K562 (cell line): Measurements from ENCODE around the gene NPAS3. TPM values are rescaled to one million over a fixed set of nuclear protein-coding genes. Genes with fewer than 3 reads are reported as not detected.

Experiments used
- ATAC-seq: fragments of 200-7000 bp; cut with Tn5 transposase; 3 replicates; pipeline ENCODE4 v1.9.1; 2020; ENCODE audit warnings: moderate library complexity
- BruUV-seq: library from RNA; stranded (reverse); fragments of 400-500 nt; replicated peaks from 2 replicates; lab custom pipeline; 2021; lab: Mats Ljungman, UMichigan
- CTCF ChIA-PET: fragments of 300-600 bp; formaldehyde crosslinking; extraction: SDS; loops from one replicate; lab custom pipeline; 2021; ENCODE audit warnings: low intra/inter-chr PET ratio; lab: Yijun Ruan, JAX
- POLR2A ChIA-PET: fragments of 300-600, 350-650 bp; sonication (Branson Sonifier 250); formaldehyde crosslinking; extraction: SDS; loops from one replicate; lab custom pipeline; 2021; ENCODE audit warnings: antibody characterized with exemption, inconsistent platforms; lab: Yijun Ruan, JAX
- DNase-seq, 4 experiments: peaks; one replicate each; pipeline versions ENCODE4 v3.0.0 to v3.0.0-alpha.2; 2011 to 2018; ENCODE audit warnings: low spot score in 3 of 4, mixed read lengths in 3 of 4; ENCODE audit errors: extremely low read depth in 1 of 4
- FAIRE-seq: peaks from 2 replicates; lab custom pipeline; 2011; peaks lifted over from hg19 to GRCh38; lab: Jason Lieb, UNC
- H2AFZ ChIP-seq: 2 replicates; pipeline ENCODE4 v1.6.0; 2011; ENCODE audit warnings: low read depth, low read length, control low read depth, inconsistent platforms
- H3K27ac ChIP-seq: fragments of 200-600 bp; 3 replicates; pipeline ENCODE4 v1.8.0; 2011; ENCODE audit warnings: low read depth, mild to moderate bottlenecking, control low read depth, inconsistent platforms, low read length, moderate library complexity, mixed read lengths; ENCODE audit errors: extremely low read depth
- H3K27me3 ChIP-seq, 2 experiments: fragments of 300-600 bp in 1 of 2; 2 replicates in 1 of 2; 3 replicates in 1 of 2; pipeline versions ENCODE4 v1.6.0 to v1.8.0; 2011; ENCODE audit warnings: inconsistent platforms in 2 of 2, low read length in 2 of 2, mild to moderate bottlenecking in 1 of 2, mixed read lengths in 1 of 2, moderate library complexity in 1 of 2; ENCODE audit not compliant: control insufficient read depth in 2 of 2, insufficient read depth in 2 of 2
- H3K36me3 ChIP-seq: fragments of 300-600 bp; 3 replicates; pipeline ENCODE4 v1.8.0; 2011; ENCODE audit warnings: mild to moderate bottlenecking, low read length, inconsistent platforms; ENCODE audit not compliant: control insufficient read depth, insufficient read depth
- H3K4me1 ChIP-seq, 2 experiments: fragments of 200-600 bp in 1 of 2; replicated peaks in 1 of 2; 2 replicates in 1 of 2; 3 replicates in 1 of 2; pipeline versions ENCODE4 v1.5.1 to v1.8.0; 2011; ENCODE audit warnings: inconsistent platforms in 2 of 2, low read length in 2 of 2, mild to moderate bottlenecking in 1 of 2, mixed read lengths in 1 of 2, moderate library complexity in 1 of 2; ENCODE audit not compliant: control insufficient read depth in 2 of 2, insufficient read depth in 2 of 2
- H3K4me2 ChIP-seq: 2 replicates; pipeline ENCODE4 v1.6.1; 2011; ENCODE audit warnings: low read length, control low read depth, inconsistent platforms, mixed read lengths; ENCODE audit not compliant: insufficient read depth
- H3K4me3 ChIP-seq: fragments of 200-600 bp; sonication (generic), shearing (Covaris generic); 2 replicates; pipeline ENCODE4 v1.5.1; 2016; ENCODE audit warnings: control low read depth, inconsistent platforms
- H3K79me2 ChIP-seq: fragments of 200-600 bp; 3 replicates; pipeline ENCODE4 v1.8.0; 2011; ENCODE audit warnings: low read length, inconsistent platforms; ENCODE audit not compliant: control insufficient read depth, insufficient read depth
- H3K9ac ChIP-seq, 2 experiments: 2 replicates each; pipeline versions ENCODE4 v1.6.0 to v1.6.1; 2011; ENCODE audit warnings: low read depth in 2 of 2, low read length in 2 of 2, control low read depth in 1 of 2, inconsistent platforms in 1 of 2, mild to moderate bottlenecking in 1 of 2, mixed read lengths in 1 of 2; ENCODE audit not compliant: insufficient read depth in 1 of 2
- H3K9me1 ChIP-seq: one replicate; pipeline ENCODE4 v1.6.0; 2011; ENCODE audit warnings: inconsistent platforms, mild to moderate bottlenecking, low read length, moderate library complexity; ENCODE audit not compliant: control insufficient read depth, insufficient read depth
- H3K9me3 ChIP-seq: replicated peaks from 2 replicates; pipeline ENCODE4 v1.5.1; 2011; ENCODE audit warnings: low read depth, low read length, inconsistent platforms; ENCODE audit not compliant: control insufficient read depth, insufficient read depth
- H4K20me1 ChIP-seq: replicated peaks from 2 replicates; pipeline ENCODE4 v1.6.1; 2011; ENCODE audit warnings: low read length, inconsistent platforms, mixed read lengths; ENCODE audit not compliant: control insufficient read depth, insufficient read depth
- ARID3A ChIP-seq: IDR thresholded peaks from 2 replicates; pipeline ENCODE4 v1.6.1; 2012; ENCODE audit warnings: low read depth, low read length, improper control_type of control experiment, borderline replicate concordance
- CAMTA2 ChIP-seq: fragments of 250-450 bp; sonication (Bioruptor Pico); conservative IDR thresholded peaks from 2 replicates; pipeline ENCODE4 v1.5.1; 2022
- CHD1 ChIP-seq: fragments of 200-600 bp; sonication (generic); IDR thresholded peaks from one replicate; pipeline ENCODE4 v1.6.1; 2012; ENCODE audit warnings: mild to moderate bottlenecking, moderate library complexity, low read length, inconsistent platforms
- CTCF ChIP-seq, 3 experiments: IDR thresholded peaks in 2 of 3; conservative IDR thresholded peaks in 1 of 3; 2 replicates each; pipeline ENCODE4 v1.5.1; 2011 to 2012; ENCODE audit warnings: low read length in 3 of 3, mild to moderate bottlenecking in 3 of 3, control low read depth in 2 of 3, improper control_type of control experiment in 1 of 3, inconsistent platforms in 1 of 3, low read depth in 1 of 3, mixed read lengths in 1 of 3, moderate library complexity in 1 of 3; ENCODE audit not compliant: insufficient read depth in 2 of 3
- GATAD2B ChIP-seq: fragments of 450-650 bp; IDR thresholded peaks from 2 replicates; pipeline ENCODE4 v1.6.1; 2017; ENCODE audit warnings: mild to moderate bottlenecking, borderline replicate concordance
- SMAD3 ChIP-seq: fragments of 450-650 bp; formaldehyde crosslinking; conservative IDR thresholded peaks from 2 replicates; pipeline ENCODE4 v1.4.0; 2020; ENCODE audit warnings: mild to moderate bottlenecking
- TGIF2 ChIP-seq: sonication (generic); formaldehyde crosslinking; IDR thresholded peaks from 2 replicates; pipeline ENCODE4 v1.8.1; 2022; ENCODE audit warnings: mild to moderate bottlenecking, missing genetic modification reagents, moderate library complexity
- ZNF316 ChIP-seq: fragments of 450-650 bp; IDR thresholded peaks from 2 replicates; pipeline ENCODE4 v1.6.1; 2016
- ZNF398 ChIP-seq: fragments of 250-450 bp; sonication (Bioruptor Pico); IDR thresholded peaks from 2 replicates; pipeline ENCODE4 v1.8.0; 2021; ENCODE audit warnings: moderate library complexity, mild to moderate bottlenecking, inconsistent platforms
- WGBS: fragments of 100-300 bp; shearing (Covaris generic); methylation state at CpG from one replicate; pipeline ENCODE4 v1.1.6; 2016; ENCODE audit warnings: low coverage, mixed read lengths; ENCODE audit not compliant: insufficient coverage; ENCODE audit errors: missing lambda C conversion rate; 5-methylcytosine and 5-hydroxymethylcytosine counted together
- in situ Hi-C: fragments of 300-500 bp; cut with MboI; formaldehyde crosslinking; loops from 4 replicates; pipeline ENCODE4 v1.15.0; 2018; ENCODE audit warnings: inconsistent platforms, mixed read lengths
- intact Hi-C: fragments of 100-400 bp; cut with micrococcal nuclease; formaldehyde crosslinking; loops from 2 replicates; pipeline ENCODE4 v1.14.2; 2022
- polyA plus RNA-seq, 8 experiments: library from polyadenylated mRNA; depleted of rRNA in 4 of 8; stranded (reverse) in 5 of 8; unstranded in 3 of 8; fragments of >200 nt; fragmentation: Nextera tagmentation in 2 of 8; fragmentation: Illumina TruSeq in 1 of 8; extraction: Ambion mirVana in 2 of 8; extraction: Trizol in 1 of 8; gene quantifications; 2 replicates each; pipeline versions ENCODE4 v1.2.1 to v1.2.3, GENCODE V29; 2011 to 2014; ENCODE audit warnings: inconsistent platforms in 1 of 8, missing spikeins in 1 of 8
- total RNA-seq, 7 experiments: library from RNA; depleted of rRNA in 6 of 7; stranded (reverse); fragments of >200 nt in 6 of 7; fragmentation: Illumina TruSeq in 2 of 7; extraction: Trizol in 2 of 7; gene quantifications; 2 replicates each; pipeline versions ENCODE4 v1.2.1 to v1.2.3, GENCODE V29; 2011 to 2021; ENCODE audit warnings: low replicate concordance in 1 of 7

Gene NPAS3
- total and polyA plus RNA-seq, 9 of the 15 experiments (the other 6 are each of a cell fraction or from before 2014, with no cell fraction given) = 0.04 TPM; not detected in 8

GRCh38 chr14:33580231-33580749 is 641.6 kb downstream of the NPAS3 start (continued):
- TF ChIP-seq ZNF398 (no peak), CAMTA2 (CRISPR knock-in tag) (no peak), TGIF2 (CRISPR knock-in tag) (no peak), ARID3A (no peak), CHD1 (no peak)
- TF ChIP-seq, all 486 proteins: peak for 0

- H3K4me3 ChIP-seq = no peak overlapping the region
- H3K9me3 ChIP-seq = no peaks in the 10 kb centered on the region
- intact Hi-C loops (no loop called here), in situ Hi-C loops (no loop called here)
- FAIRE-seq (no peak), ATAC-seq (no peak), DNase-seq (no peak)
- no peak overlapping the region for H3K27ac ChIP-seq
- H3K4me1 ChIP-seq = no peaks in the 10 kb centered on the region
- H3K79me2 ChIP-seq = no peaks in the 10 kb centered on the region
- no peaks in the 10 kb centered on the region for H3K27me3 ChIP-seq
- no peak overlapping the region for H2AFZ ChIP-seq
- 30% methylated on average over 2 of the region's 2 CpGs for WGBS
- POLR2A ChIA-PET = no interaction called here
- no peaks in the 10 kb centered on the region for H3K9me1 ChIP-seq
- no peak overlapping the region for H3K4me2 ChIP-seq
- CTCF ChIA-PET = no interaction called here
- no peaks in the 10 kb centered on the region for H3K36me3 ChIP-seq
- BruUV-seq = no TSS peak
- H4K20me1 ChIP-seq = no peaks in the 10 kb centered on the region
- TF ChIP-seq SMAD3 (CRISPR knock-in tag) = no peak
- TF ChIP-seq GATAD2B = no peak
- TF ChIP-seq ZNF316 = no peak
- TF ChIP-seq CTCF (IDR thresholded peaks at IDR 0.05 in 2 of 3, conservative IDR thresholded peaks at IDR 0.05 in 1 of 3; ENCODE audit: insufficient read depth in 2 of 3, low read depth in 1 of 3, low read length in 3 of 3) = no peak
- H3K9ac ChIP-seq = no peak overlapping the region
These were observed 642.2 kb downstream of the NPAS3 start for GRCh38 chr14:33580841-33581240.
